B cell (primary cell): ENCODE measurements around the gene AGXT. TPM values are rescaled to one million over a fixed set of nuclear protein-coding genes. Genes with fewer than 3 reads are reported as not detected.

Experiments used
- ATAC-seq: fragments of 200-7000 bp; cut with Tn5 transposase; one replicate; pipeline ENCODE4 v1.10.0; 2021; ENCODE audit warnings: low read depth, mild to moderate bottlenecking, moderate number of reproducible peaks, moderate library complexity
- CTCF ChIA-PET: fragments of 350-600 bp; sonication (Branson Sonifier 250); formaldehyde crosslinking; loops from one replicate; lab custom pipeline; 2021; ENCODE audit warnings: antibody characterized with exemption, inconsistent platforms; lab: Charles Lee
- POLR2A ChIA-PET: fragments of 350-600 bp; sonication (Branson Sonifier 250); formaldehyde crosslinking; loops from one replicate; lab custom pipeline; 2021; ENCODE audit warnings: antibody characterized with exemption; lab: Charles Lee
- DNase-seq: peaks from one replicate; pipeline ENCODE4 v3.0.0; 2013
- H2AFZ ChIP-seq: 2 replicates; pipeline ENCODE4 v1.6.1; 2012; ENCODE audit warnings: mild to moderate bottlenecking, low read depth, low read length; ENCODE audit not compliant: insufficient read depth, poor library complexity, severe bottlenecking
- H3K27ac ChIP-seq, 2 donors: 1 replicate in 1 of 2; 2 replicates in 1 of 2; pipeline ENCODE4 v1.5.1; 2012 to 2013; ENCODE audit warnings: low read length in 2 of 2, mild to moderate bottlenecking in 2 of 2, moderate library complexity in 1 of 2
- H3K27me3 ChIP-seq, 4 experiments: fragments of 200-600 bp in 1 of 4; sonication (generic) in 1 of 4; replicated peaks in 1 of 4; 1 replicate in 2 of 4; 2 replicates in 2 of 4; pipeline versions ENCODE4 v1.6.1 to v1.7.0; 2013 to 2016; ENCODE audit warnings: low read length in 3 of 4, mild to moderate bottlenecking in 2 of 4, mixed read lengths in 1 of 4, moderate library complexity in 1 of 4; ENCODE audit not compliant: insufficient read depth in 4 of 4, control insufficient read depth in 3 of 4; ENCODE audit errors: control extremely low read depth in 1 of 4
- H3K36me3 ChIP-seq, 2 experiments: replicated peaks in 1 of 2; 1 replicate in 1 of 2; 2 replicates in 1 of 2; pipeline versions ENCODE4 v1.6.1 to v1.7.1; 2013; ENCODE audit warnings: low read length in 1 of 2; ENCODE audit not compliant: insufficient read depth in 2 of 2, control insufficient read depth in 1 of 2; ENCODE audit errors: control extremely low read depth in 1 of 2, extremely low read depth in 1 of 2
- H3K4me1 ChIP-seq, 2 donors: fragments of 200-600 bp in 1 of 2; sonication (generic) in 1 of 2; 1 replicate in 1 of 2; 2 replicates in 1 of 2; pipeline versions ENCODE4 v1.5.1 to v1.6.1; 2013 to 2017; ENCODE audit warnings: low read length in 2 of 2; ENCODE audit not compliant: control insufficient read depth in 2 of 2, insufficient read depth in 2 of 2
- H3K4me2 ChIP-seq: replicated peaks from 2 replicates; pipeline ENCODE3; 2012; ENCODE audit warnings: mild to moderate bottlenecking, low read depth, low read length; ENCODE audit not compliant: poor library complexity, severe bottlenecking
- H3K4me3 ChIP-seq, 5 experiments: fragments of 200-600 bp in 1 of 5; sonication (generic) in 1 of 5; 1 replicate in 3 of 5; 2 replicates in 2 of 5; pipeline versions ENCODE4 v1.5.1 to v1.7.0; 2011 to 2016; ENCODE audit warnings: low read length in 4 of 5, mild to moderate bottlenecking in 4 of 5, low read depth in 2 of 5, control low read depth in 1 of 5, moderate library complexity in 1 of 5; ENCODE audit not compliant: insufficient read depth in 1 of 5; ENCODE audit errors: control extremely low read depth in 1 of 5, extremely low read depth in 1 of 5
- H3K79me2 ChIP-seq: fragments of 200-600 bp; sonication (generic); one replicate; pipeline ENCODE4 v1.6.0; 2016; ENCODE audit warnings: low read length; ENCODE audit not compliant: control insufficient read depth, insufficient read depth
- H3K9ac ChIP-seq: fragments of 200-600 bp; sonication (generic); 2 replicates; pipeline ENCODE4 v1.6.1; 2017; ENCODE audit warnings: mild to moderate bottlenecking, low read length, moderate library complexity
- H3K9me3 ChIP-seq, 3 donors: one replicate each; pipeline versions ENCODE4 v1.6.1 to v1.7.1; 2013; ENCODE audit warnings: low read length in 2 of 3; ENCODE audit not compliant: control insufficient read depth in 2 of 3, insufficient read depth in 1 of 3; ENCODE audit errors: control extremely low read depth in 1 of 3
- H4K20me1 ChIP-seq: 2 replicates; pipeline ENCODE4 v1.6.0; 2012; ENCODE audit warnings: mild to moderate bottlenecking, low read length; ENCODE audit not compliant: insufficient read depth, control insufficient read depth, poor library complexity, severe bottlenecking
- H3K27ac Mint-ChIP-seq: one replicate; pipeline ENCODE4 v1.8.0; 2021; ENCODE audit warnings: mixed read lengths
- H3K27me3 Mint-ChIP-seq: one replicate; pipeline ENCODE4 v1.8.0; 2021; ENCODE audit warnings: mixed read lengths
- H3K4me1 Mint-ChIP-seq: one replicate; pipeline ENCODE4 v1.8.0; 2021; ENCODE audit warnings: mixed read lengths
- H3K4me3 Mint-ChIP-seq: one replicate; pipeline ENCODE4 v1.8.0; 2021; ENCODE audit warnings: mixed read lengths
- H3K9me3 Mint-ChIP-seq: one replicate; pipeline ENCODE4 v1.8.0; 2022; ENCODE audit warnings: mixed read lengths; ENCODE audit not compliant: insufficient read depth
- CTCF ChIP-seq: fragments of 200-600 bp; IDR thresholded peaks from one replicate; pipeline ENCODE4 v1.8.0; 2022; ENCODE audit warnings: antibody characterized with exemption, mild to moderate bottlenecking
- EZH2 ChIP-seq: IDR thresholded peaks from 2 replicates; pipeline ENCODE4 v1.6.1; 2012; ENCODE audit warnings: borderline replicate concordance, low read depth, mild to moderate bottlenecking, moderate library complexity, low read length; ENCODE audit not compliant: insufficient read depth, poor library complexity, severe bottlenecking
- WGBS: methylation state at CpG from one replicate; pipeline ENCODE4 v1.1.5; 2013; ENCODE audit warnings: missing lambda C conversion rate; ENCODE audit not compliant: insufficient coverage; 5-methylcytosine and 5-hydroxymethylcytosine counted together
- intact Hi-C: fragments of 100-400 bp; cut with micrococcal nuclease; formaldehyde crosslinking; loops from one replicate; pipeline ENCODE4 v1.10.0; 2022
- polyA plus RNA-seq: library from polyadenylated mRNA; depleted of rRNA; stranded (reverse); fragments of >200 nt; gene quantifications from 2 replicates; pipeline ENCODE4 v1.2.3, GENCODE V29; 2012
- total RNA-seq, 2 donors: library from RNA; stranded (reverse); fragments of 120-200 nt in 1 of 2; gene quantifications; 1 replicate in 1 of 2; 2 replicates in 1 of 2; pipeline versions ENCODE4 v1.2.3 to v1.2.4, GENCODE V29; 2013 to 2022

The AGXT gene
- total and polyA plus RNA-seq, 2 donors (not counting 1 experiment from before 2014, with no cell fraction given) = not detected

GRCh38 chr2:240912878-240913809 is 44.5 kb downstream of the AGXT start:
- Histone ChIP-seq H3K4me1 (peaks cover 8 to 15% of the 10 kb centered on the region in 2 donors), H3K79me2 (no peaks in the 10 kb centered on the region), H3K4me3 (no peak overlapping the region), H3K36me3 (no peaks in the 10 kb centered on the region), H3K9me3 (peaks cover 0 to 7% (median 0%) of the 10 kb centered on the region in 3 donors), H4K20me1 (no peaks in the 10 kb centered on the region), H3K27me3 (peaks cover 0 to 31% (median 9%) of the 10 kb centered on the region in 4 experiments), H3K9ac (no peak overlapping the region), H2AFZ (no peak overlapping the region), H3K4me2 (no peak overlapping the region), H3K27ac (no peak overlapping the region)
- ChIA-PET POLR2A (no interaction called here), CTCF (interaction anchor here (1.0 to 2.7 kb wide), 4 partner anchors 9 to 399 kb away, joined by 3 to 15 read pairs (median 8); partner anchors contain the start of gene PPP1R7)
- DNase-seq (no peak), ATAC-seq (no peak)
- intact Hi-C loops = no loop called here
- no peak for TF ChIP-seq CTCF
- TF ChIP-seq EZH2 = no peak
- Mint-ChIP-seq H3K4me3 (no peak overlapping the region), H3K27ac (no peak overlapping the region), H3K9me3 (no peaks in the 10 kb centered on the region), H3K27me3 (peaks cover 30% of the 10 kb centered on the region), H3K4me1 (peaks cover 10% of the 10 kb centered on the region)
- 93% methylated on average over 18 of the region's 21 CpGs for WGBS
